ENCODE data around the gene ABCG1.

The ABCG1 gene

DNA sequence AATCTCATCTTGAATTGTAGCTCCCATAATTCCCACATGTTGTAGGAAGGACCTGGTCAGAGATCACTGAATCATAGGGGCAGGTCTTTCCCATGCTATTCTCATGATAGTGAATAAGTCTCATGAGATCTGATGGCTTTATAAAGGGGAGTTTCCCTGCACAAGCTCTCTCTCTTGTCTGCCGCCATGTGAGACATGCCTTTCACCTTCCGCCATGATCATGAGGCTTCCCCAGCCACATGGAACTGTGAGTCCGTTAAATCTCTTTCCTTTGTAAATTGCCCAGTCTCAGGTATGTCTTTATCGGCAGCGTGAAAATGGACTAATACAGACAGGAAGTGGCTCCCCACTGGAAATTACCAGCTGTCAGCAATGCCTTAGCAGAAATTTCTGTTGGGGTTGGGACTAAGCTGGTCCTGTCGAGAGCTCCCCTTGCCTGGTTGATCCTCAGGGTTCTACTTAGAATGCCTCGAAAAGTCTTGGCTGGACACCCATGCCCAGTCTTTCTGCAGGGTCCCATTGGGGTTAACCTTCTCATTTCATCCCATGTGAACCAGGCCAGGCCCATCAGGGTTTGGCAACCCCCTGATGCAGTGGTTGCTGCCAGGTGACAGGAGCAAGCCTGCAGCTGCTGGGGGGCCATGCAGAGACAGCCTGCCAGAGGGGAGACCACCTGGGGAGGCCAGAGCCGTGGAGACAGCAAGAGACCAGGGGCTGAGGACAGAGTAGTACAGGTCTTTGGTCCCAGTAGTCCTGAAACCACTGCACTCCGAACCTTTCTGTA lies 2.8 kb upstream of the ABCG1 start:
- DNase-seq: peak; percentile 7

DNA sequence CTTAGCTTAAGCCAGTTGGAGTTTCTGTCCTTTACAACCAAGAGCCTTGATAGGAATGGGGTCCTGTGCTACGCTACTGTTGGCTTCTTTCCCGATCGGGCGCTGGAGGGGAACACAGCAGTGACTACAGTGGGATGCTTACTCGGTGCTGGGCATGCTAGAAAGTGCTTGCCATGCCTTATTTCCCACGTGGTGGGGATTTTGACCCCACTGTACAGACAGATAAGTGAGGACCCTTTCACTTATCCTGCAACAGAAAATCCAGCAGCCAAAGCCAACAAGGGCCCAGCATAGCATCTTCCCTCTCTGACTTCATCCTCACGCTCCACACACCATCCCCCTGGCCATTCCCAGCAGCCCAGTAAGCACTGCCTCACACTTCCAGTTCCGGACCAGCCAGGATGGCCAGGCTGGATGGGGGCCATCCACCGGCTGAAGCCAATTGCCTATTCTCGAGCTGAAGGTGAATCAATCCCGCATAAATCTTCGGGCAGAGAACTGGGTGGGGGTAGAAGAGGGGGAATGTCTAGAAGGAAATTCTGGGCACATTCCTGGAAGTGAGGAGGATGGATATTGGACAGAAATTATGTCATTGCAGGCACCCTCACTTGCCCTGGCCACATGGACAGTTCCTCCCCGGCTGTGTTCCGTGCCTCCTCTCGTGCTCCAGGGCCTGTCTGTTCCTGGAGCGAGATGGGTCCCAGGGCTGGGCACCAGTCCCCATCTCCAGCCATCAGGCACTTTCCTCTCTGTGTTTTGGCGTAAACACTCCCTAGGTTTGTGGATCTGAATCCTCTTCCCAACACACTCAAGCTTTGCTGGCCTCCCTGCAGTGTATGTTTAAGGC lies 2.0 kb upstream of the ABCG1 start:
- DNase-seq: peak; percentile 21

DNA sequence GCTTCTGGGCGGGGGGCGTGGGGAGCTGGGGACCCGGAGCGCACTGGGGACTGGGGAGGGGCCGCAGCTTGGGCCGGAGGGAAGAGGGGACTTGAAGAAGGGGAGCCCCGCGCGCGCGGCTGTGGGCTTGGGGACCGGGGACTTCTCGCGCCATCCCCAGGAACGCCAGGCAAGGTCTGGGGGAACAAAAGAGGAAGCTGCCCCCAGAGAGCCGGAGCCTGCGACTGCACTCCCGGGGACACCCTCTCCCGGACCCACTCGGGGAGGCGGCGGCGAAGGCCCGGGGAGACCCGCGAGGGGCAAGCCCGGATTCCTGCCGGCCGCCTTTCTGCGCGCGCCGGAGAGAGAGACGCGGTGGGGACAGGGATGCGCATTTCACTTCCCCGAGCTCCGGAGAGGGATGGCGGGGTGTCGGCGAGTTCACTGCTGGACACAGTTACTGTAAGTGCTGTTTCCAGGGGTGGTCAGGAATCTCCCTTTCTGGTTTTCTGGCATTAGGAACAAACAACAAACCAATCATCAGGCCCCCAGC lies 732 bp downstream of the ABCG1 start:
- DNase-seq: peak; percentile 54

DNA sequence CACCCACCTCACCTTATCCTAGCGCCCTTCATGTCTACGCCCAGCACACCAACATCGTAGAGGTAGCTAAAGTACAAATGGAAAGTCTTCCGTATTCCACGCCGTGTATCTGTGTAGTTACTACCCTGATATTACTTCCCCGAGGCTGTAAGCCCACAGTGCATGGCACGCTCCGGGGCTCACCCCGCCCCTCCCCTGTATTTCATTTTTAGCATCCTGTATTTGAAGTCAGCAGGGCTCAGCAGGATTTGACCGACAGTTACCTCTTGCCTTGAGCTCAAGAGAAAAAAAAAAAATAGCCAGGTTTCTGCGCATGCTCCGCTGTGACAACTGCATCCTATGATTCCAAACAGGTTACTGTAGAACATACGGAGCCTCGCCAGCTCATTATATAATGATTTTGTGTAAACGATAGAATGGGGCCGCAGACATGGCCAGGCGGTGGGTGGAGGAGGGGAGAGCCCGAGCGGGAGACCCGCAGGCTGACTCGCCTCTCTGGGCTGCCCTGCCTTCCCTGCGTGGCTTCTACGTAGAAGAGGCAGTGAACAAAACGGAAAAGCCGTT lies 1.3 kb downstream of the ABCG1 start:
- peak; percentile 68 for DNase-seq

DNA sequence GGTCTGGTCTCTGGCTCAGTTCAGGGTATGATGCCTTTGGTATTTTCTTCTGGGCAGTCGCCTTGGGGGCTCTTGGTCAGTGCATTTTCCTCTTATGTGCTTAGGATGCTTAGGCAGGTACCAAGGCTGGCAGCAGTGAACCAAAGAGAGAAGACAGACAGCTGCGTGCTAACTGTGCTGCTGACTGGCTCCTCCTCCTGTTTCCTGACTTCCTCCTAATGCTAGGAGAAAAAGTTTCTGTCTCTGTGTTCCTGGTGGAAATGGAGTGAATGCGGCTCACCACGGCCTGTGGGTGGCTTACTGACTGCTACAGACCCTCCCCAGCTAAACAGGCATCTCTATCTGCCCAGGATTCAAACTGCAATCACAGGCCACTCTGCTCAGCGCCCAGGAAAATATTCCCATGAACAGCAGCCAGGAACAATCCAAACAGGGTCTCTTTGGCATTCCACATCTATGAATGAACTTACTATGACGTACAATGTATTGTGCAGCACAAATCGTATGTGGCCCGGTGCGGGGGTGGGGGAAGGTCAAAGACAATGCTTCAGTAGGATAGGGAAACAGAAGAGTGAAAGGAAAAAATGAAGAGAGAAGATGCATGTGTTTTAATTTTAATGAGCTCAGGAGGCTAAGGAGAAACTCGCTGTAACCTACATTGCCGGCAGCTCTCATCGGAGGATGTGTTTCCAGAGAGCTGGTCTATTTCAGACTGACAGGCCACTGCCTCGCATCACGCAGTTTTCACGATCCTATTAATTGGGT lies 2.8 kb downstream of the ABCG1 start:
- DNase-seq: peak; percentile 18

DNA sequence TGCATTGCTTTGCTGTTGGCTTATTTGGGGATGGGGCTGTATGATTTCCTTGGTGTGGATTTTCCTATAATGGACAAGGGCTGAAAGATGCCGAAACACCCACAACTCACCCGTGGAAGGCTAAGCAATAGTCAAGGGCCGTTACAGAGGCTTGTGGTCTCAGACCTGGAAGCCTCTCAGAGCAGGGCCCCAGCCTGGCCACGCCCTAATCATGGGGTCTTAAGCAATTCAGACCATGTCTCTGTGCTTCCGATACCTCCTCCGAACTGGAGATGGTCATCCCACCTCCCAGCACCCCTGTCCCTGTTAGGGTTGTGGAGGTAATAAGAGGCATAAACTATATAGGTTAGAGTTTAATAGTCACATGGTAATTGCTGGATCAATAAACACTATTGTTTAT lies 3.4 kb downstream of the ABCG1 start:
- peak; percentile 22 for DNase-seq

DNA sequence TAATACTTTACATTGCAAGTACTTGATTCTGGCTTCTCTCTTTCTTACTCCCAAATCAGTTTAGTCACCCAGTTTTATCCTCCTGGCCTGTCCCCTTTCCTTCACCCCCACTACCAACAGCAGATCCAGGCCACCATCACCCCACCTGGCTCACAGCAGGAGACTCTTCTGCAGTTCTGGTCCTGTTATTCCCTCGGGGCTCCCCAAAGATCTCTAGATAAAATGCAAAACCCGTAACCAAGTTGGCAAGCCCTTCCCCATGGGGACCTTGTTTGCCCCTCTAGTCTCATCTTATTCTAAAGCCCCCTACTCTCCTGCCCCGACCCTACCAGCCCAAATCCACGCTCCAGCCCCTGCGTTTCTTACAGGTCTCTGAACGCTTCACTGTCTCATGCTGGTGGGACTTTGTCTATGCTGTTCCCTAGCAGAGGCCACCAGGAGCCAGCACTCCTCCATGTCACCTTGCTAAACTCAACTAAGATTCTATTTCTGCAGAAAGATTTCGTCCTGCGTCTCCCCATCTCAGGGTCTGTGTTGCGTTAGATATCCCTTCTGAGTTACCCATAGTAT lies 4.0 kb downstream of the ABCG1 start:
- peak; percentile 18 for DNase-seq

DNA sequence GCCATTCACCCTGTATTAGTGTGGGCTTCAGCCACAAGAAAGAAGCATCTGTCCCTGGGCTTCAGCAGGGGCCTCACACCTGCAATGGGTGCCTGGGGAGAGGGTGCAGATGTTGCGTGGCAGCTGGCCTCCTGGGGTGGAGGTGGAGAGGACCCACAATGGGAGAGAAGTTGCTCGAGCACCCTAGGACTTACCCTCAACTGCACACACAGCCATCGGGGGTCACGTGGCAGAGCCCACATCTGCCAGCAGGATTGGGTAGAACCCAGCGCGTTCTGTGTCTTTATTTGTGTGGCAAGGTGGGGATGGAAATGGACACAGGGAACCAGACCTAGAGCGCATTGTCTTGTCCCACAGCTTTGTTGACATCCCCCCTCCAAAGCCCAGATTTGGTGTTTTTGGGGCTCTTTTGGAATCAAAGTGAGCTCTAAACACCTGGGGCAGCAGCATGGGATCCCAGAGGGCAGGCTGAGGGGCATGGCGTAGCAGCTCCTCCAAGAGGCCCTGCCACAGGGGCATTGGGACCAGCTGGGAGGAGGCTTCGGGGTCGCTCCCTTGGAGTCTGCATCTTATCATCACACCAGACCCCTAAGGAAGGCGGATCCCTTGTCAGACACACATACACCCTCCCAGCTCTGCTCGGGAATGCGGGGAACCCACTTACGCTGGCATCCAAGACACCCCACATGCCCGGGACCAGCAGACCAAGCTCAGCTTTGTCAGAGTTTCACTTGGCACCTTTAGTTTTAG lies 5.1 kb downstream of the ABCG1 start:
- DNase-seq: peak; percentile 22

DNA sequence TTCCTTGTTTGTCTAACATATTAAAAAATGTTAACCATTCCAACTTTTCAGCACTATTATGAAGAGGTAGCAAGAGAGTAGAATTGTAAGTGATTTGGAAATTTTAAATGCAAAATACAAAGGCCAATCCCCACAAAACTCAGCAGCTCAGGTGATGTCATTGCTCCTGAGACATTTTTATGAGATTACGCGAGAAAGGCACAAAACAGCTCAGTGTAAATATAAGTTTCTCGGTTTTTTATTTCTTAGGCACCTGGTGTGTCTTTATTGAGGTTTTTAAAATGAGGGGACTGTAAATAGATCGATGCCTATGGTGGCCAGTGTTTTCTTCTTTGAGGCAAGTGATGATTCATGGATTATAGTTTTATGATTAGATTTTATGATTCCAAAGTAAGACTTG lies 6.1 kb downstream of the ABCG1 start:
- DNase-seq: no peak

DNA sequence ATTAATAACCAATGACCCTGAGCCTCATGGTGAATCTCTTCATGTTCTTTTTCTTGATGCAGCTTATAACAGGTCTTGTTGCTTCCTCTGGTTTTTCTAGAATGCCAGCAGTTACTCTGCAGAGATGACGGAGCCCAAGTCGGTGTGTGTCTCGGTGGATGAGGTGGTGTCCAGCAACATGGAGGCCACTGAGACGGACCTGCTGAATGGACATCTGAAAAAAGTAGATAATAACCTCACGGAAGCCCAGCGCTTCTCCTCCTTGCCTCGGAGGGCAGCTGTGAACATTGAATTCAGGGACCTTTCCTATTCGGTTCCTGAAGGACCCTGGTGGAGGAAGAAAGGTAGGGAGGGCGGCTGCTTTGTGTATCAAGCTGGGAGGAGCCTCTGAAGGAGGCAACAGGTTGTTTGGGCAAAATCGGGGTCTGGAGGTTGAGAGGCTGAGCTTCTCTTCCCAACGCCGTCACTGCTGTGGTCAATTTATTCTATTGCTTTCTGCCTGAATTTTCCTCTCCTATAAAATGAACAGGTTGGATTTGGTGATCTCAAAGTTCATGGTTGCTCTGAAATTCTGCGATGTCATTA lies 6.7 kb downstream of the ABCG1 start:
- peak; percentile 14 for DNase-seq

DNA sequence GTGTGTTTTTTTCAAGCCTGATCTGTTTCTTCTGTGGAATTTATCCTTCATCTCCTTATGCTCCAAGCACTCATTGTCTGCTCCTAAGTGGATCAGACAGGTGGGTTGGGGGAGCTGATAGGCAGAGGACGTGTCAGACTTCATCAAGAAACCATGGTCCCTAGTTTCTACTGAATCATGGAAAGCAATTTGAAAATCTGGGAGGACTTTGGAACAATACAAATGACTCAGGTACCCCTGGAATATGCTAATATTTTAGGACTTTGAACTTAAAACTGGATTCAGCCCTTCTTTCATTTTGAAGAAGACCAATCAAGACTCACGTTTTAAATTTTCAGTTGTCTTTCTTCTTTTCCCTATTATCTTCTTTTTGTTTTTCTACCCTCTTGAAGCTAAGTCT lies 7.7 kb downstream of the ABCG1 start:
- peak; percentile 9 for DNase-seq

DNA sequence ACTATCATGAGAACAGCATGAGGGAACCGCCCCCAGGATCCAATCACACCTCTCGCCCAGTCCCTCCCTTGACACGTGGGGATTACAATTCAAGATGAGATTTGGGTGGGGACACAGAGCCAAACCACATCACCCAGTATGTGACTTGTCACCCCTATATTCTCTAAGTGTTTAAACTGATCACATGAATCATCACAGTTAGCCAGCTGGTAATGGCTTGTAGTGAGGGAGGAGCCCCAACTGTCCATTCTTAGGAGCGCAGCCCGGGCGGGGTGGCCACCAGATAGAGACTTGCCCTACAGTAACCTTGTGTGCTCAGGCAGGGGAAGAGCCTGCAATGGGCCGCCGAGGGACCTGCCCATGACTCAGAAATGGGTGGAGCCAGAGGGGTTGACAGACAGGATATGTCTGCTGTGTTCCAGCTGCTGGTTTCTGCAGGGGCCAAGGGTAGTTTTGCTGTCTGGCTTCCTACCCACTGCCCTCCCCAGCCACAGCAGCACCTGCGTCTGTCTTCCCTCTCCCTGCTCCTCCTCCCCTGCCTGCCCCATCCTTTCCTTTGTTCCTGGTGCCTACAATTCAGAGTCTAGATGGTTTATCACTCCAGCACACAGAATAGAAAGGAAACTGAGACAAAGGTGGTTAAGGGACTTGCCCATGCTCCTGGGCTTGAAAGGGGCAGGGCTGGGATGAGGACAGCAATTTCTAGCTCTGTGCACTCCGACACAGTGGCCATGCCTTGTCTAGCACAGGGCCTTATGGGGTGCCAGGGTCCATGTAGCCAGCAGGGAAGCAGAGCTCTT lies 9.2 kb downstream of the ABCG1 start:
- DNase-seq: peak; percentile 91

DNA sequence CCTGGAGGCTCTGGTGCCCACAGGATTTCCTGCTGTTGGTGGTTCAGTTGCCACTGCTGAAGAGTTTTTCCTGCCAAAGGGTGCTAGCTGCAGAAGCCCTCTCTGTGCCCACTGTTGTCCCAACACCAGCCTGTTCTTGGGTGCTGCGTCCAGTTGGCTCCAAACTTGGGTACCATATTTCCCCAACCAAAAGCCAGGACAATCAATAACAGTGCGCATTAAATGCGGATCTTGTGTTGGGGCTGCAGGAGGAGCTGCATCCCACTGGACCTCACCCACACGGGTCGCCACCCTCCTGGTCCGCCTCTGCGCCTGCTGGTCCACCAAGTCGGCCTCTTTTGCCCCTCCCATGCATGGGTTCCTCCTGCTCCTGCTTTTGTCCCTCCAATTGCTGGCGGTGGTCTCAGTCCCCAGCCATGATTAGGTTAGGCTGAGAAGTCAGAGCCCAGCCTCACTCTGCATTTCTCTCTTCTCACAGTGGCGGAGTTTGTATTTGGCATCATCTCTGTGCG lies 9.8 kb downstream of the ABCG1 start:
- no peak for DNase-seq

DNA sequence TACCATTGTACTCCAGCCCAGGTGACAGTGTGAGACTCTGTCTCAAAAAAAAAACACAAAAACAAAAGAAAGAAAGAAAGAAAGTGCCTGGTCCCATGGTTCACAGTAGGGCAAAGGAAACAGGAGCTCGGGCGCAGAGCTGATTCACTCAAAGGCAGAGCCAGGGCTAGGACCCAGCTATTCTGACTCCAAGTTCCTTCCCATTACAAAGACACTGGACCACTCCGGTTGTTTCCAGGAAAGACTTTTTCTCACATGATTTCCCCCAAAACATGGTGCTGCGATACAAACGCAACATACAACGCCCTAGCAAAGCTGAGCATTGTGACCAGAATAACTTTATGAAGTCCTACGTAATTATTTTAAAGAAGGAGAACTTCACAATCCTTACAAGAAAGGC lies 10.7 kb downstream of the ABCG1 start:
- no peak for DNase-seq

DNA sequence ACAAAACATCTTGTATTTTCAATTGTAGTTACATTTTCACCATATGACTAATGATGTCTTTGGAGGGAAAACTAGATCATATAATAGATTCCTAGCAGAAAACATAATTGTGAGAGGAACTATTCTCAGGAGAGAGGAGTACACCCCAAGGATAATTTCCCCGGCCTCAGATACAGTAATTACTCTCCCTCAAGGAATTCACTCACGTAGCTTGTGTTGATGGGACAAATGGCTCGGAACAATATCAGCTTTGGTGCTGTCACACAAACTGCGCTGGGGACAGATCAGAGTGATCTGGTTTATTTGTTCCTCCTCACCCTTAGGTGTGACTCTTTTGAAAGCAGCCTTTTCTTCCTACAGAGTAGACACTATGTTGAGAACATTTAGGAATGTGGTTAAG lies 11.2 kb downstream of the ABCG1 start:
- DNase-seq: no peak

DNA sequence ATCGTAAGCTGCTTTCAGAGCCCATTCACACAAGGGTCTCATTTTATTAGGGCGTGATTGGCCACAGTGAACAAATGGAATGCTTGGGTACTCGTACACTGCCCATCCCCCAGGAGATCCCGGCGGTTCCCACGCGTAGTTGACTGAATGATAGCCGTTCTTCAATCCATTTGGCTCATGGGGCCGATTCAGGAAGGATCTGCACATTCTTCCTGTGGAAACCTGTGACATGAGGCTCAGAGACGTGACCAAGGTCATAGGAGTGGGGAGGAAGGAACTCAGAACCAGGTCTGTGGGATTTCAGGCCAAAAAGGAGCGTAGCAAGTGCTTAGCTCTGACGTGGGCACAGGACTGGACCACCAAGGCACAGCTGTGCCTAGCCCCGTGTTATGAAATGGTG lies 11.7 kb downstream of the ABCG1 start:
- DNase-seq: no peak

DNA sequence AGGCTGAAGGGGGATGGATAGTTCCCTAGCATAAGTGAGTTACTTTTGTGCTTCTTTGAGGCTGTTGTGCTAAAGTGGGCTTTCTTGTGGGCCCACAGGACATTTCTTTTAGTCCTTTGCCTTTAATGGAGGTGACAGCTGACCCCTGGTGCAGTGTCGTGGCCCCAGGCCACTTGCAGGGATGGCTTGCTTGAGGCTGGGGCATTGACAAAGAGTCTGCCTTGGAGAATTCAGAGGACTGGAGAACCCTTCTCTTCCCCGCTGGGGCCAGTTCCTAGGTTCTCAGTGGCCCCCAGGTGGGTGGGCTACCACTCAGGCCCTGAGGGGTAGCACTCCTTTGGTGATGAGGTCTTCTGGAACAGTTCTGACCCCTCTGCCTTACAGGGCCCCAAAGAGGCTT lies 12.8 kb downstream of the ABCG1 start:
- no peak for DNase-seq

DNA sequence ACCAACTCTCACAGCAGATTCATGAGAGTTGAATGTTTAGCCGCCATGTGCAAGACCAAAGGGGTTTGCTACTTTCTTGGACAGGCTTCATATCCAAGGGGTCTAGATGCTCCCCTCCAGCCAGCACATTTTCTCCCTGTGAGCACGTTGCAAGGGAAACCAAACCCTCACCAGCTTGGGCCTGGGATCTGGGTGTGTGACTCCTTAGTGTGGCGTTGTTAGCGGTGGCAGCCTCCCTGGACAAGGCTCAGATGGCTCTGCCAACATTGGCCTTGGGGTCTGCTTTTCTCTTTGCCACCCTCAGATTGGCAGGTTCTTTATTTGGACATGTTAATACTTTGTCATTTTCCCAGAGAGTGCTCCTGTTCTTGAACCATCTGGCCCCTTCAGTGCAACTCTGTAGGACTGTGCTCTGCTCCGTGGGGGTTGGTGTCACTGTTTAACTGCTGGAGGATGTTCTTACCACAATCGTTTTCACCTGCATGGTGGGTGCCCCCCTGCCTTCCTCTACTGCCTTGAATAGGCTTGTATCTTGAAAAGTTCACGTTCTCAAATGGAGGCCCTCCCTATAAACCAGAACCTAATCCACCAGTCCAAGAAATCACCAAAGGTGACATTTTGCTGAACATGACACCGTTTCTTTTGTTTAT lies 13.4 kb downstream of the ABCG1 start:
- DNase-seq: no peak

DNA sequence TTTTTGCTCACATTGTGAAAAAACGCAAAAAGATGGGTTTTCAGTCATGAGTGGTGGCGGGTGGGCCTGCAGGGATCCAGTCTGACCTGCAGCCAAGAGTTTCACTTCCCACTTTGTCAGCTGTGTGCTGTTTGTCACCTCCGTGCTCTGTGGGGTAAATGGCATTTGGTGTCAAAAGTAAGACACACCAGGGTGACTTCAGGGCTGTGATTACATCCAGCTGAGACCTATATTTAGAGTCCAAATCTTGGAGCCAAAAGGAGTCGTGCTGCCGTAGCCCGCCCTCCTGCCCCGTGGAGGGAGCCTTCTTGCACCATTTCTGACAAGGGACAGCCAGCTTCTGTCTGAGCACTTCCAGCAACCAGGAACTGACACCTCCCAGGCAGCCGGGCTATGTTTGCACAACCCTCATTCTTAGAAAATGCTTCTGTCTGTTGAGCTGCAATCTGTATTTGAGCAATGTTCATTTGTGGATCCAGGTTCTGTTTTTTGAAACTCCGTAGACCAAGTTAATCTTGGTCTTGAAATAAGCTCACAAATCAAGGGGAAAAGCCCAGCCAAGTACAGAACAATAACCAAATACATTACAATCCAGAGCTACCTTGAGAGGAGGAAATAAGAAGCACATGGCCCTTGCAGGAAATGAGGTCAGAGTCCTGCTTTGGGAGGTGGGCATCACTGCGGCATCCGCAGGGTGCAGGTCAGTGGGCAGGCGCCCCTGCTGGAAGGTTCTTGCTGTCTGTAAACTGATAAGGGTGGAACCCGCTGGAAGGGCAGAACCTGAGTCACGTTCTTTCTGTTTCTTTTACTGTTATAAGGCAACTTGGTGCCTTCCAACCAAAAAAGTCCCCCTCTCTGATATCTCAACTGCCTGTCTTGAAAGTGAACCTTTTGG lies 14.4 kb downstream of the ABCG1 start:
- DNase-seq: peak; percentile 85
